Measurements from ENCODE around the gene RGMB.

The RGMB gene

DNA sequence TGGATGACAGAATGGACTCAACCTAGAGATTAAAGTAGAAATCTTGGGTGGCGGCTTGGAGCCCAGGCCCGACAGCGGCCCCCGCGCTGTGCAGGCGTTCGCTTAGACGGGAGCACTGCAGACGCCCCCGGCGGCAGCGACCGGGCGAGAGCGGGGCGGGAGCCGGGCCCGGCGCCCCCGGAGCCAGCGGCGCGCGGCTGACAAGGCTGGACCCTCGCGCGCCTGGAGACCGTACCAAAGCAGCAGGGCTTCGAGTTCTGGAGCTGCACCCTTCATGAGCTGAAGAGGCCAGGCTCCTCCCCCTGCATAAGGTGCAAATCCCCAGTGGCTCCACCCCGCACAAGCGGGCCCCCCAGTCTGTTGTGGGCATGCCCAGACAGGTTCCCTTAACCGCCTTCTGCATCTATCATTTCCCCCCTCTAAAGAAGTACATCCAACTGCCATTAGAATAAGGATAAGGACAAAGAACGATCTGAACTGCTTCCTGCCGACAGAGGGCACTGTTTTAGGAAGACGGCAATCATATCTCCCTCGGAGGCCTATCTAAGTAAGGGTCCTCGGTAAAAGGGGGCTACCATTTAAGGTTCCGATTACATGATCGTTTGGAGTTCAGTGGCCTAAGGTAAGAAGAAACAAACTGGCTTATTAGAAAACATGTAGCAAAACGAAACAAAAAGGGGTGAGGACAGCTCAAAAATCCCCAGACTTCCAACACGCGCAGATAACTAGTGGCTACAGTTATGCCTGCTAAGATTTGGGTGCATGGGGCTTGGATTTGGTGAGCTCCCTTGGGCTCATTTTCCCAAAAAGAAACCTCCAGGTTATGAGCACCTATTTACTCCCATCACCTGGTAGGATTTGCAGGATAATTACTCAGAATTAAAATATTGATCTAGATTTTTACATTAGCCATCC, 66.3 kb downstream of the RGMB start:
- peak; percentile 82 for DNase-seq

DNA sequence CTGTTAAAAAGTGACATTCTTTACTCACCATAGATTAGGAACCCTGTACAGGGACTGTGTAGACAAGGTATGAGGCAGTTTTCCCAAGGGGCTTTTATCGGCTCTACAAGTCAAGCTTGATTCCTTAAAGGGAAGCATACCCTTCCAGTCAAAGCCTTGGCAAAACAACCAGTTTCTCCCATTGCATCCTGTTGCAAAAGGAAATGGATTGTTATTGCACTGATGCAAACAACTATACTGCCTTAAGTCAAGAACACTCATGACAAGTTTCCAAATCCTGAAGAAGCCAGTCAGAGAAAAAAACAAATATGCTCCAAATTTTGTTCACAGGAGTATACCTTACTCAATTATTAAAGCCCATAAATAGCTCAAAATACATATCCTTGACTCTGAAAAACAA, 67.5 kb downstream of the RGMB start:
- no peak for DNase-seq

DNA sequence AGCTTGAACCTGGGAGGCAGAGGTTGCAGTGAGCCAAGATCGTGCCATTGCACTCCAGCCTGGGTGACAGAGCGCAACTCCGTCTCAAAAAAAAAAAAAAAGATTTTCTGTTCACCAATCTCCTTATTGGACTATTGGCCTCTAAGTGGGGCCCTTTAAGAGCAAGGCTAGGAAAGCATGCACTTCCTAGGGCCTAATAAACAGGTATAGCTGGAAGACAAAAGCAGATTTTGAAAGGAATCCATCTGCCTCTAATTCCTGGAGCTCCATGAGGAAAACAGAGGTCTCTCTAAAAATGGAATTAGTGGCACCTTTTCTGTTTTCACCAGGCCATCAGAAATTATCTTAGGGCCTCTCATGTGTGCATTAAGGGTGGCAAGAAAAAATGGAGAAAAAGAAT, 70.0 kb downstream of the RGMB start:
- no peak for DNase-seq

DNA sequence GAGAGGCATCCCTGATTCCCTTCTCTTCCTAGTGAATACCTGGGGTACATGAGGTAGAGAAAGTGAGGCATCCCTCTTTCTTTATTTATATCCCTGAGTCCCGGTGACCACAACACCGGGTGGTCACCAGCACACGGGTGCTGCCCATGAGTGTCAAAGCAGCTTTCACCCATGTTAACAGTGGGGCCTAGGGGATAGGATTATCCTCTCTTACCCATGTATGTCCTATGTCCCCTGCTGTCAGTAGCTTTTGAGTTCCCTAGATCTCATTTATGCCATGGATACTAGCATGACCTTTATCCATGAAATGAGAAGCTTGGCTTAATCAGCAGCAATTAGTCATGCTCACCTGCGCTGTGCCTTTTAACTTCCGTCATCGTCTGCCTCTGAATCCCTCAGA, 71.4 kb downstream of the RGMB start:
- no peak for DNase-seq

DNA sequence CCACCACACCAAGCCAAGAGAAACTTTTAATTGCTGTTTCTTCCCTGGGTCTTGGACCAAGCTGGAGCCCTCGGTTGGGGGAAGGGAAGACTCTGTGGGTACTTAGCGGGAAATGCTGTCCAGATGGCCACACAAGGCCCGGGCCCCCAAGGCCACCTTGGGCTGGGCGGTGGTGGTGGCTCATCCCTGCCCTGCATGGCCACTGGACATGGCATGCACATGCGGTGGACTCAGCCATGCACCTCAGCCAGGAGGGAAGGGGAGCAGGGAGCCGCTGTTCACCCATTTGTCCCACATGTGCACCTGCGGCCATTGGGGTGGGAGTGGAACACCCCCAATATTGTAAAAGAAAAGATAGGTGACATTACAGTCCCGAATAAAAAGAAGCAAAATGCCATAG, 72.4 kb downstream of the RGMB start:
- DNase-seq: no peak

All from NCI-H1092 treated with DMSO at 0.1 percent for 48 hours (cell line).